GM18511 (cell line): Measurements from ENCODE around the gene FITM2.
"Not testable (repeated sequence)": the region's sequence is repeated elsewhere in the genome, so short reads cannot be mapped to it uniquely, and the experiment has no call there.

Experiments used
- ATAC-seq: cut with Tn5 transposase; IDR thresholded peaks from one replicate; pipeline ENCODE4 v1.9.1; 2021; ENCODE audit warnings: mild to moderate bottlenecking, moderate library complexity; ENCODE audit not compliant: unreplicated experiment

FITM2 gene

DNA sequence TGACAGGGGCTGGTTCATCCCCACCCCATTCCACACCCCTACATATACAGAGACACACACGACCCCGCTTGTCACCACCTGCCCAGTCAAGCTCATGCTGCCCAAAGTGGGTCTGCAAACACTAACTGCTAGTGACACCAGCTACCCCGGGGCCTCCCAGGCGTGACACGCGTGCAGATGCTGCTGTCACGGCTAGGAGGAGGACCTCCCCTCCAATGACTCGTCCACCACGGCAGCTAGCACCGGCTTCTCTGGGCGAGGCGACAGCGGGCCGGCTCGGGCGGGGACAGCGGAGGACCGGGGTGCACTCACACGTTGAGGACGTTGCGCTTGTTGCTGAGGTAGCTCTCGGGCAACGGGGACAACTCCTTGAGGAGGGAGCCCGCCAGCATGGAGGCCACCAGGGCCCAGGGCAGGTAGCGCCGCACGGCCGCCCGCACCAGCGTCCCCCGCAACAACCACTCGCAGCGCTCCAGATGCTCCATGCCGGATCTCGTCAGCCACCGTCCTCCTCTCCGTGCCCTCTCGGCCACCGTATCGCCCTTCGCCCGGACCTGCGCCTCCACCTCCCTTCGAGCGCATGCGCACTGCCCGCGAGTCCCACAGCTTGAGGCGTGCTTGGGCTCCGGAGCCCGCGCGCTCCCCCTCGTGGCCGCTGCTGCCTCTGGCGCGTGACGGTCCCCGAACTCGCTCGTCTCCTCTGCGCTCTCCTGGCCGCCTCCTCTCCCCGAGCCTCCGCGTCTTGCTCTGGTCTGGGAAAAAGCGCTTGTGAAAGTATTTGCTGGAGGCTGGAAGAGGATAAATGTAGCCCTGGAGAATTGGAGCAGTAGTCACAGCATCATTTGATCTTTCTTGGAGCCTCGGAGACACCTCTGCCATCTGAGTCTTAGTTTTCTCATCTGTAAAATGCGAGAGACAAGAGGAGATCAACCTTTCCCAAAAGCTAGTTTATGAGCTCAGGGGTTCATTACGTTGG, at the start of gene FITM2:
Gene FITM2, minus strand, starts transcription at position 539 of the 976 bp plus-strand sequence. Its CDS starts 54 bp downstream, at position 485.
- ATAC-seq = peak; percentile 92

- ATAC-seq = no peak
Observed at GRCh38 chr20:44360221-44360620, 49.2 kb upstream of the FITM2 start.

GRCh38 chr20:44358776-44359175, 47.8 kb upstream of the FITM2 start:
- ATAC-seq = no peak

GRCh38 chr20:44357555-44358125, 46.6 kb upstream of the FITM2 start:
- no peak for ATAC-seq

- no peak for ATAC-seq
Observed at GRCh38 chr20:44357020-44357419, 46.0 kb upstream of the FITM2 start.

DNA sequence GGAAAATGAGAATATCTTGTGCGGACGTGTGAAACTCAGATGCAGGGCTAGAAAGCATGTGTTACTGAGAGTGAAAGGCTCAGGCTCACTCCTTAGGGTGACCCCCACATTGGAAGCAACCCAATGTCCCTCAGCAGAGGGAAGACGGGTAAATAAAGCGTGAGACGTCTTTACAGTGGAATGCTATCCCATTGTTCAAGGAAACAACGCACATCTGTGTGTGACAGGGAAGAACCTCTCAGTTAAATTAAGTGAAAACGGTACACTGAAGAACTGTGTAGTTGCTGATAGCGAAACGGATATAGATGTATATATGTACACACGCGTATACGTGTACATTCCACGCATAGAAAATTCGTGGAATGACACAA, 45.3 kb upstream of the FITM2 start:
- no peak for ATAC-seq

- no peak for ATAC-seq
Observed at GRCh38 chr20:44355498-44356352, 44.7 kb upstream of the FITM2 start, which contains the start of gene HNF4A. Gene HNF4A (plus strand): TSS chr20:44355699. CDS start chr20:44355805, 106 bp downstream.

GRCh38 chr20:44354979-44355497, 44.0 kb upstream of the FITM2 start:
- no peak for ATAC-seq

DNA sequence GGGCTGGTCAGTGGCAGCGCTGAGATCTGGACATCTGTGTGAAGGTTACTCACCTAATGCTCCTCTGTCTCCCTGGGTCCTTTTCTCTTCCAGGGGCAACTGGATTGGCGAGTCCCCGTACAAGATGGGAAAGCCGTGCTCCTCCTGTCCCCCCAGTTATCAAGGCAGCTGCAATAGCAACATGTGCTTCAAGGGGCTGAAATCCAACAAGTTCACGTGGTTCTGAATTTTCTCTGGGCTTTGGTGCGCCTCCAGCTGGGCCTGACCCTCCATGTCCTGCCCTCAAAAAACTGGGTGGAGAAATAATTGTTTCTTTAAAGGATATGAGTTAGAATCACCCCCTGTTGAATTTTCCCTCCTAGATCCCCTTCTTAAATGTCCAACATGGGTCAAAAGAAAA, 39.6 kb upstream of the FITM2 start:
- ATAC-seq = no peak

DNA sequence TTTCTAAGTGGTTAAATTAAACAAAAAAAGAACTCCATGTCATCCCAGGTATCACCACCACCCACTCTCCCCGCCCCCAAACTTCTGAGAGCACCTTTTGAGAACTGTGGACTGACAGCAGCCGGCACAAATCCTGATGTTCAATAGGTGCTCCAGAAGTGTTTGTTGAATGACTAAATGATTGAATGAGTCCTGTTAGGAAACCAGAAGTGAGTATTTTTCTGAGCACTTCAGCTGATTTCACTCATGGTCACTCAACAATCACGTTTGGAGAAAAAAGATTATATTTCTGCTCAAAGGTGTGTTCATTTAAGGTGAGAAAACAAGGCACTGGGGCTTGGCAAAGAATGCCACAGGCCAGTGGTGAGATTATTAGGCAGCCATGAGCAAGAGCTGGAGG, 38.3 kb upstream of the FITM2 start:
- no peak for ATAC-seq

GRCh38 chr20:44348168-44348659, 37.2 kb upstream of the FITM2 start:
- ATAC-seq = no peak

- ATAC-seq = not testable (repeated sequence)
Observed at GRCh38 chr20:44345941-44346340, 34.9 kb upstream of the FITM2 start.

- ATAC-seq = no peak
Observed at GRCh38 chr20:44345147-44345546, 34.1 kb upstream of the FITM2 start.

- ATAC-seq = no peak
Observed at GRCh38 chr20:44344723-44345122, 33.7 kb upstream of the FITM2 start.

DNA sequence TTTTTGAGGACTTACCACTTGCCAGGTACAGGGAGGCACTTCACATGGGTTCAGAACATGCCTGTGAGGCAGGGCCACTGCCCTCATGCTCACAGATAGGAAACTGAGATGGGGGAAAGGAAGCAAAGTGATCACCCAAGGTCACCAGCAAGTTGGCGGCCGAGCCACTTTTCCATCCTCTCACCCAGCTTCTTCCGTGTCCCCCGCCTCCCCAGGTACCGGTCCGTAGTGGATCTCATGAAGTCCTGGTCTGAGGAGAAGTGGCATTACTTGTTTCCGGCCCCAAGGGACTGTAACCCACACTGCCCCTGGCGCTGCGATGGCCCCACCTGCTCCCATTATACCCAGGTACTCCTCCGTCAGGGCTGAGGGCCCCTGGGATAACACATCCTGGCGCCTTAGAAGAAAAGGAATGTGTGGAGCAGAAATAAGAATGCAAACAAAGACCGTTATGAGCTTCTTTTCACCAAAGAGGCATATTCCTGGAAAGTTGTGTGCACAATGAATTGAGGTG, 32.2 kb upstream of the FITM2 start:
- no peak for ATAC-seq

- no peak for ATAC-seq
Observed at GRCh38 chr20:44342248-44342647, 31.2 kb upstream of the FITM2 start.

- ATAC-seq = no peak
Observed at GRCh38 chr20:44336725-44337380, 25.9 kb upstream of the FITM2 start, which contains the start of gene R3HDML. Gene R3HDML (plus strand): TSS chr20:44337043. CDS start chr20:44337158, 115 bp downstream.

- ATAC-seq = no peak
Observed at GRCh38 chr20:44336086-44336485, 25.1 kb upstream of the FITM2 start.

GRCh38 chr20:44335675-44336074, 24.7 kb upstream of the FITM2 start:
- no peak for ATAC-seq

DNA sequence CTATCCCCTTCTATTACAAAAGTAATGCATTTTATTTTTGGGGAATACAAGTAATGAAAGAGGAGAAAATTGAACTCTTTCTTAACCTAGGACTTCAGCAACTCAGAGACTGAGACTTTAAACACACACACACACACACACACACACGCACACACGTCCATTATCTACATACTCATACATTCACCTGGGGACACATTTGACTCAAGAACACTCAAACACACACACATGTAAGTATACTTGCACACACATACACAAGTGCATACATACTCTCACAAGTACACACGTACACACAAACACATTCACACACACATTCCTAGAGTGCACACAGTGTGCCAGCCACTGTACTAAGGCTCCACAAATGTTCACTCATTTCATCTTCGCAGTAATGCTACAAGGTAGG, 23.7 kb upstream of the FITM2 start:
- no peak for ATAC-seq
